OCI-LY7 (cell line): ENCODE measurements around the gene LGR6.
"Not testable (repeated sequence)": the region's sequence is repeated elsewhere in the genome, so short reads cannot be mapped to it uniquely, and the experiment has no call there.

Experiments used
- EZH2phosphoT487 ChIP-seq: fragments of 200-600 bp; sonication (generic); IDR thresholded peaks from 2 replicates; pipeline ENCODE4 v1.6.1; 2018; ENCODE audit warnings: low read depth, borderline replicate concordance, mild to moderate bottlenecking, mixed run types, antibody characterized with exemption, low read length, moderate library complexity, mixed read lengths
- TF ChIP-seq, protein P1 (sequence below): fragments of 200-600 bp; sonication (generic); conservative IDR thresholded peaks from 2 replicates; pipeline ENCODE4 v1.5.1; 2014; ENCODE audit warnings: mild to moderate bottlenecking, antibody characterized with exemption, low read length, moderate library complexity, mixed read lengths

- TF ChIP-seq, protein P1, sequence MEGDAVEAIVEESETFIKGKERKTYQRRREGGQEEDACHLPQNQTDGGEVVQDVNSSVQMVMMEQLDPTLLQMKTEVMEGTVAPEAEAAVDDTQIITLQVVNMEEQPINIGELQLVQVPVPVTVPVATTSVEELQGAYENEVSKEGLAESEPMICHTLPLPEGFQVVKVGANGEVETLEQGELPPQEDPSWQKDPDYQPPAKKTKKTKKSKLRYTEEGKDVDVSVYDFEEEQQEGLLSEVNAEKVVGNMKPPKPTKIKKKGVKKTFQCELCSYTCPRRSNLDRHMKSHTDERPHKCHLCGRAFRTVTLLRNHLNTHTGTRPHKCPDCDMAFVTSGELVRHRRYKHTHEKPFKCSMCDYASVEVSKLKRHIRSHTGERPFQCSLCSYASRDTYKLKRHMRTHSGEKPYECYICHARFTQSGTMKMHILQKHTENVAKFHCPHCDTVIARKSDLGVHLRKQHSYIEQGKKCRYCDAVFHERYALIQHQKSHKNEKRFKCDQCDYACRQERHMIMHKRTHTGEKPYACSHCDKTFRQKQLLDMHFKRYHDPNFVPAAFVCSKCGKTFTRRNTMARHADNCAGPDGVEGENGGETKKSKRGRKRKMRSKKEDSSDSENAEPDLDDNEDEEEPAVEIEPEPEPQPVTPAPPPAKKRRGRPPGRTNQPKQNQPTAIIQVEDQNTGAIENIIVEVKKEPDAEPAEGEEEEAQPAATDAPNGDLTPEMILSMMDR = not testable (repeated sequence)
- not testable (repeated sequence) for TF ChIP-seq EZH2phosphoT487
Observed at GRCh38 chr1:202261209-202261958, 67.8 kb downstream of the LGR6 start.
